ENCODE results near the gene PHETA2.

Gene PHETA2, protein sequence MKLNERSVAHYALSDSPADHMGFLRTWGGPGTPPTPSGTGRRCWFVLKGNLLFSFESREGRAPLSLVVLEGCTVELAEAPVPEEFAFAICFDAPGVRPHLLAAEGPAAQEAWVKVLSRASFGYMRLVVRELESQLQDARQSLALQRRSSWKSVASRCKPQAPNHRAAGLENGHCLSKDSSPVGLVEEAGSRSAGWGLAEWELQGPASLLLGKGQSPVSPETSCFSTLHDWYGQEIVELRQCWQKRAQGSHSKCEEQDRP

DNA sequence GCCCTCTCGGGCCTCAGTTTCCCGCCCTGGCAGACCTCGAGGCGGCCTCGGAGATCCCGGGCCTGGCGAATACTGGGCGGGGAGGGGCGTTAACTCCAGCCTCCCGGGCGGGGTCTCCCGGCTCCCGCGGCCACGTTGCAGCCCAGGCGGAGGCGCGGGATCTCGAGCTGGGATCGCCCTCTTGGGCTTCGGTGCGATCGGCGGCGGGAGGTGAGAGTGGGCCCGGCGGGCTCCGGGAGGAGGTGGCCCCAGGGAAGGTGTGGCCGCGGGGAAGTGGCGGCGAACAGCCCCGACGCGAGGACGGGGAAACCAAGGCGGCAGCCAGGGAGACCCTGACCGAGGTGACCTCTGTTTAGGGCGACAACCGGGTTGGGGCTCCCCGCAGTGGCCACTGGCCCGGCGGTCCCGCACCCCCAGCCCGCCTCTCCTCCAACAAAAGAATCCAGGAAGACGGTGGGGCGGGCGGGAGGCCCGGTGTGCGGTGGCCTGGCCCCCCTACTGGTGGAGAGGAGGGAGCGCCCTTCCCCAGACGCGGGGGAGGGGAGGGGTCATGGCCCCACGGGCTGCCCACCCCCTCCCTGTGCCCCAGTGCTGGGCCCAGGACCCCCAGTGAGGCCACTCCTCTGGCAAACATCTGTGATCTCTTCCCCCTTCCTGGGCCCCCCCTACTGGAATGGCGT, at the start of gene PHETA2:
Gene PHETA2 (plus strand): TSS at position 117 of the 680 bp plus-strand sequence. CDS start 3,046 bp downstream, outside the sequence.
- H3K36me3 ChIP-seq (ENCODE audit: control insufficient read depth, insufficient read depth, low read length) = peaks cover 5% of the 10 kb centered on the region
- H3K9ac ChIP-seq (ENCODE audit: low read depth, low read length) = no peak within 1 kb of the TSS
- H3K9me3 ChIP-seq (ENCODE audit: control insufficient read depth, insufficient read depth, low read length) = no peaks in the 10 kb centered on the region
- H3K4me1 ChIP-seq (ENCODE audit: control insufficient read depth, insufficient read depth, low read length) = peaks cover 13% of the 10 kb centered on the region
- peak within 1 kb of the TSS; percentile 49 for H3K4me3 ChIP-seq (ENCODE audit: low read depth, low read length)
- H3K27me3 ChIP-seq (ENCODE audit: control insufficient read depth, insufficient read depth, low read length) = peaks cover 6% of the 10 kb centered on the region

DNA sequence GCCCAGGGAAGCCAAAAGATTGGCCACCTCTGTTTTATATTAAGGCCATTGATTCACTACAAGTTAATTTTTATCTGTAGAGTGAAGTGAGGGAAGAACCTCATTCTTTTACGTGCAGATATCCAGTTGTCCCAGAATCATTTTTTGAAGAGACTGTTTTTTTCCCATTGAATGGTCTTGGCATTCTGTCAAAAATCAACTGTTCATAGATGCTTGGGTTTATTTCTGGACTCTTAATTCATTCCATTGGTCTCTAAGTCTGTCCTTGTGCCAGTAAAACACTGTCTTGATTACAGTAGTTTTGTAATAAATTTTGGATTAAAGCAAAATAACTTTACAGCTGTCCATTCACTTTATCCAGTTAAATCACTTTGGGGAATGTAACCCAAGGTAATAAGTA, 48.6 kb upstream of the PHETA2 start:
- Histone ChIP-seq H3K9me3 (ENCODE audit: control insufficient read depth, insufficient read depth, low read length) (no peaks in the 10 kb centered on the region), H3K27me3 (ENCODE audit: control insufficient read depth, insufficient read depth, low read length) (no peaks in the 10 kb centered on the region), H3K4me1 (ENCODE audit: control insufficient read depth, insufficient read depth, low read length) (no peaks in the 10 kb centered on the region), H3K4me3 (ENCODE audit: low read depth, low read length) (no peak overlapping the region), H3K36me3 (ENCODE audit: control insufficient read depth, insufficient read depth, low read length) (no peaks in the 10 kb centered on the region), H3K9ac (ENCODE audit: low read depth, low read length) (no peak overlapping the region)

DNA sequence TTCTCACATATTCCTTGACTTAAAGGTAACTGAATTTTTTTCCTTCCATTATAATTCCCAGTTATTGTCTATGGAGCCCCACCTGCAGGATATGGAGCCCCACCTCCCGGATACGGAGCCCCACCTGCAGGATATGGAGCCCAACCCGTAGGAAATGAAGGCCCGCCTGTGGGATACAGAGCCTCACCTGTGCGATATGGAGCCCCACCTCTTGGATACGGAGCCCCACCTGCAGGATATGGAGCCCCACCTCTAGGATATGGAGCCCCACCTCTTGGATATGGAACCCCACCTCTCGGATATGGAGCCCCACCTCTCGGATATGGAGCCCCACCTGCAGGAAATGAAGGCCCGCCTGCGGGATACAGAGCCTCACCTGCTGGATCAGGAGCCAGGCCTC, 47.3 kb upstream of the PHETA2 start:
- Histone ChIP-seq H3K4me3 (ENCODE audit: low read depth, low read length) (no peak overlapping the region), H3K9ac (ENCODE audit: low read depth, low read length) (no peak overlapping the region), H3K27me3 (ENCODE audit: control insufficient read depth, insufficient read depth, low read length) (no peaks in the 10 kb centered on the region), H3K36me3 (ENCODE audit: control insufficient read depth, insufficient read depth, low read length) (no peaks in the 10 kb centered on the region), H3K9me3 (ENCODE audit: control insufficient read depth, insufficient read depth, low read length) (no peaks in the 10 kb centered on the region), H3K4me1 (ENCODE audit: control insufficient read depth, insufficient read depth, low read length) (no peaks in the 10 kb centered on the region)

DNA sequence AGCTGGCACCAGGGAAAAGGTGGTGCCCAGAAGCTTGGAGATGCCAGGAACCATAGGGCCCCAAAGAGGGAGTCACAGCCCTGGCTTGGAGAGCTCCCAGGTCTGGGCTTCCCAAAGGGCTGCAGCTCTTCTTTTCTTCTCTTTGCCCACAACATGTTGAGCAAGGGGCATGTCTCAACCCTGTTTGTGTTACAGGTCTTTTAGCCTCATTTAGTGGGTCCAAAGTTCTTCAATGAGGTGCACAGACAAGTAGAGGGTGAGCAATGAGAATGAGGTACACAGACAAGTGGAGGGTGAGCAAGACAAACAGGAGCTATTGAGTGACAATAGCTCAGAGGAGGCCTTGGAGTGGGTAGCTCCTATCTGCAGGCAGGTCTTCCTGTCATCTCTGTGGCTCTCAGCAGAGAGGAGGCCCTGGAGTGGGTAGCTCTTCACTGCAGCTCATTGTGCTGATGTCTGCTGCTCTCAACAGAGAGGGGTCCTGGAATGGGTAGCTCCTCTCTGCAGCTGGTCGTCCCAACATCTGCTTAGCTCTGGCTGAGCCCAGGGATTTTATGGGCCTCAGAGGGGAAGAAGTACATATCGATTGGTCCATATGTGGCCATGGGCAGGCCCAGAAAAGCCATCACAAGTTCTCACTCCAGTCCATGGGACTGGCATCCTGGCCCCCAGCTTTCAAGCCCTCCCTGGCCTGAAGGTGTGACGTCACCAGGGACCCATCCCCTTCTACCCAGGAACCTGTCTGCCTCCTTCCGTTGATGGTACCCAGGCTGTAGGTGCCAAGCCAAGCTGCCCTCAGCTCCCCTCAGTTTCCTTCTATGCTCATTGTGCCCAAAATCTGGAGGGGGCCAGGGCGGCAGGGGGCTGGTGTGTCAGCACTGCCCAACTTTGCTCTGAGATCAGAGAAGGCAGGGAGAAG, 40.5 kb upstream of the PHETA2 start:
- H3K36me3 ChIP-seq (ENCODE audit: control insufficient read depth, insufficient read depth, low read length) = no peaks in the 10 kb centered on the region
- H3K9ac ChIP-seq (ENCODE audit: low read depth, low read length) = no peak overlapping the region
- no peaks in the 10 kb centered on the region for H3K4me1 ChIP-seq (ENCODE audit: control insufficient read depth, insufficient read depth, low read length)
- H3K4me3 ChIP-seq (ENCODE audit: low read depth, low read length) = no peak overlapping the region
- no peaks in the 10 kb centered on the region for H3K9me3 ChIP-seq (ENCODE audit: control insufficient read depth, insufficient read depth, low read length)
- H3K27me3 ChIP-seq (ENCODE audit: control insufficient read depth, insufficient read depth, low read length) = no peaks in the 10 kb centered on the region

DNA sequence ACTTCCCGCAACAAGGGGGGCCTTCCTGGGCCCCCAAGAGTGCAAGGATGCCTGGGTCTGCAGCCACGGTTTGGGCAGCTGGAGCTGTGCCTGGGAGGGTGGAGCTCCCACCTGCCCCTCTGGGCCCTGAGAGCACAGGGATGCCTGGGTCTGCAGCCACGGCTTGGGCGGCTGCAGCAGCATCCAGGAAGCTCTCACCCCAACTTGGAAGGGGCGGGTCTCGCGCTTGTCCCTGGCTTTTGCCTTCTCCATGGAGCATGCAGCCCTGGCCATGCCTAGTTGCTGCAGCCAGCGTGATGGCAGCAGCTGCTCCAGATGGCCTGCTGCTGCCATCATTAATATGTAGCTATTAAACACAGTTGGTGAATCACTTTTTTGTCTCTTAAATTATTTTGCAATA, 38.8 kb upstream of the PHETA2 start:
- H3K27me3 ChIP-seq (ENCODE audit: control insufficient read depth, insufficient read depth, low read length) = no peaks in the 10 kb centered on the region
- H3K4me3 ChIP-seq (ENCODE audit: low read depth, low read length) = no peak overlapping the region
- H3K36me3 ChIP-seq (ENCODE audit: control insufficient read depth, insufficient read depth, low read length) = no peaks in the 10 kb centered on the region
- no peaks in the 10 kb centered on the region for H3K4me1 ChIP-seq (ENCODE audit: control insufficient read depth, insufficient read depth, low read length)
- no peak overlapping the region for H3K9ac ChIP-seq (ENCODE audit: low read depth, low read length)
- H3K9me3 ChIP-seq (ENCODE audit: control insufficient read depth, insufficient read depth, low read length) = no peaks in the 10 kb centered on the region

DNA sequence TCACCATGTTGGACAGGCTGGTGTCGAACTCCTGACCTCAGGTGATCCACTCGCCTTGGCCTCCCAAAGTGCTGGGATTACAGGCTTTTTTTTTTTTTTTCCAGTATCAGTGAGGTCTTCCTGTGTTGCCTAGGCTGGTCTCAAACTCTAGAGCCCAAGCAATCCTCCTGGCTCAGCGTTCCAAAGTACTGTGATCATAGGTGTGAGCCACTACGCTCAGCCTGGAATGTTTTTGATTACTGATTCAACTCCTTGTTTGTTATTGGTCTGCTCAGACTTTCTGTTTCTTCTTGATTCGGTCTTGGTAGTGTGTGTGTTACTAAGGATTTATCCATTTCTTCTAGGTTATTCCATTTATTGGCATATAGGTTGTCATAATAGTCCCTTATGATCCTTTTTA, 34.8 kb upstream of the PHETA2 start:
- Histone ChIP-seq H3K9me3 (ENCODE audit: control insufficient read depth, insufficient read depth, low read length) (no peaks in the 10 kb centered on the region), H3K27me3 (ENCODE audit: control insufficient read depth, insufficient read depth, low read length) (no peaks in the 10 kb centered on the region), H3K36me3 (ENCODE audit: control insufficient read depth, insufficient read depth, low read length) (no peaks in the 10 kb centered on the region), H3K4me1 (ENCODE audit: control insufficient read depth, insufficient read depth, low read length) (no peaks in the 10 kb centered on the region), H3K4me3 (ENCODE audit: low read depth, low read length) (no peak overlapping the region), H3K9ac (ENCODE audit: low read depth, low read length) (no peak overlapping the region)

DNA sequence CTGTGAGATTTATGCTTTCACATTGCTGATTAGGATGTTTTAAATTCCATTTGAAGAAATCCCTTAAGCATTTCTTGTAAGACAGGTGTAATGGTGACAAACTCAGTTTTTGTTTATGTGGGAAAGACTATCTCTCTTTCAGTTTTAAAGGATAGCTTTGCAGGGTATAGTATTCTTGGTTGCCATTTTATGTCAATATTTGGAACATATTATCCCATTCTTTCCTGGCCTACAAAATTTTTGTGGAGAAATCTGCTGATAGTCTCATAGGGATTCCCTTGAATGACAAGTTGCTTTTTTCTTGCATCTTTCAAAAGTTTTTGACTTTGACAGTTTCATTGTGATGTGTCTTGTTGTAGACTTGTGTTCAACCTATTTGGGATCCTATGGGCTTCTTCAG, 32.3 kb upstream of the PHETA2 start:
- no peaks in the 10 kb centered on the region for H3K27me3 ChIP-seq (ENCODE audit: control insufficient read depth, insufficient read depth, low read length)
- no peaks in the 10 kb centered on the region for H3K36me3 ChIP-seq (ENCODE audit: control insufficient read depth, insufficient read depth, low read length)
- no peak overlapping the region for H3K4me3 ChIP-seq (ENCODE audit: low read depth, low read length)
- no peaks in the 10 kb centered on the region for H3K9me3 ChIP-seq (ENCODE audit: control insufficient read depth, insufficient read depth, low read length)
- no peaks in the 10 kb centered on the region for H3K4me1 ChIP-seq (ENCODE audit: control insufficient read depth, insufficient read depth, low read length)
- no peak overlapping the region for H3K9ac ChIP-seq (ENCODE audit: low read depth, low read length)

DNA sequence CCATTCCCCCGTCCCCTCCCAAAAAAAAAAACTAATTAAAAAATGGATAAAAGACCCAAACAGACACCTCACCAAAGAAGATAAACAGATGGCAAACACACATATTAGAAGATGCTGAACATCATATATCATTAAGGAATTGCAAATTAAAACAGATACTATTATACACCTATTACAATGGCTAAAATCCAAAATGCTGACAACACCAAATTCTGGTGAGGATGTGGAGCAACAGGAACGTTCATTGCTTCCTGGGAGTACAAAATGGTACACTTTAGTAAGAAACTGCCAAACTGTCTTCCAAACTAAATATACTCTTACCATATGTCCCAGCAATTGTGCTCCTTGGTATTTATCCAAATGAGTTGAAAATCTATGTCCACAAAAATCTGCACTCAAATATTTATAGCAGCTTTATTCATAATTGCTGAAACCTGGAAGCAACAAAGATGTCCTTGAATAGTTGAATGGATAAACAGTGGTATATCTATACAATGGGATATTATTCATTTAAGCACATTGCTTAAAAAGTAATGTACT, 23.3 kb upstream of the PHETA2 start:
- Histone ChIP-seq H3K36me3 (ENCODE audit: control insufficient read depth, insufficient read depth, low read length) (no peaks in the 10 kb centered on the region), H3K27me3 (ENCODE audit: control insufficient read depth, insufficient read depth, low read length) (no peaks in the 10 kb centered on the region), H3K4me3 (ENCODE audit: low read depth, low read length) (no peak overlapping the region), H3K9ac (ENCODE audit: low read depth, low read length) (no peak overlapping the region), H3K9me3 (ENCODE audit: control insufficient read depth, insufficient read depth, low read length) (no peaks in the 10 kb centered on the region), H3K4me1 (ENCODE audit: control insufficient read depth, insufficient read depth, low read length) (no peaks in the 10 kb centered on the region)

DNA sequence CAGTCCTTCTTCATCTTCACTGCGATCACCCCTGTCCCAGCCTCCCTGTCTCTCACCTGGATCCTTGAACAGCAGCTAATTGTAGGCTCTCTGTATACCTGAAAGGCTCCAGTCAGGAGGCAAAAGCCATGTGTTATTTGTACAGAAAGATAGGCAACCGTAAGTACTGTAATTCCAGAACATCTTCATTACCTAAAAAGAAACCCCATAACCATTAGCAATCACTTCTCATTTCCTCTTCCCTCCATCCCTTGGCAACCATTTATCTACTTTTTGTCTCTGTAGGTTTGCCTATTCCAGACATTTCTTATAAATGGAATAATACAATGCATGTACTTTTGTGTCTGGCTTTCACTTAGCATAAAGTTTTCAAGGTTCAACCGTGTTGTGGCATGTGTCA, 21.3 kb upstream of the PHETA2 start:
- no peak overlapping the region for H3K4me3 ChIP-seq (ENCODE audit: low read depth, low read length)
- no peak overlapping the region for H3K9ac ChIP-seq (ENCODE audit: low read depth, low read length)
- H3K4me1 ChIP-seq (ENCODE audit: control insufficient read depth, insufficient read depth, low read length) = no peaks in the 10 kb centered on the region
- H3K36me3 ChIP-seq (ENCODE audit: control insufficient read depth, insufficient read depth, low read length) = no peaks in the 10 kb centered on the region
- peaks cover 2% of the 10 kb centered on the region for H3K9me3 ChIP-seq (ENCODE audit: control insufficient read depth, insufficient read depth, low read length)
- no peaks in the 10 kb centered on the region for H3K27me3 ChIP-seq (ENCODE audit: control insufficient read depth, insufficient read depth, low read length)

DNA sequence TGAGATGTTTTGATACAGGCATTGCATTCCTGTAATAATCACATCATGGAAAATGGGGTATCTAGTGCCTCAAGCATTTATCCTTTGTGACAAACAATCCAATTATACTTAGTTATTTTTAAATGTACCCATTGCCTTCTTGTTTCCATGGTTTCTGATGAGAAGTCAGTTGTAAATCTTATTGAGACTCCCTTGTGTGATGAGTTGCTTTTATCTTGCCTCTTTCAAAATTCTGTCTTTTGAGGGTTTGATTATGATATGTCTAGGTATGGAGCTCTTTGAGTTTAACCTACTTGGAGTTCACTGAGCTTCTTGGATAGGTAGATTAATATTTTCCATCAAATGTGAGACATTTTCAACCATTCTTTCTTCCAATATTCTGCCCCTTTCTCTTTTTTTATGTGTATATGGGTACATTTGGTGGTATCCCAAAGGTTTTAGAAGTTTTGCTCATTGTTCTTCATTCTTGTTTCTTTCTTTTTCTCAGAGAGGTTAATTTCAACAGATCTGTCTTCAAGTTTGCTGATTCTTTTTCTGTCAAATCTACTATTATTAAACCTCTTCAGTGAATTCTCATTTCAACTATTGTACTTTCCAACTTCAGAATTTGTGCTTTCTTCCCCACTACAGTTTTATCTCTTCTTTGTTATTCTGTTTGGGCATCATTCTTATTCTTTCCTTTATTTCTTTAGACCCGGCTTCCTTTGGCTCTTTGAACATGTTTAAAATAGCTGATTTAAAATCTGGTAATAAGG, 17.1 kb upstream of the PHETA2 start:
- Histone ChIP-seq H3K9ac (ENCODE audit: low read depth, low read length) (no peak overlapping the region), H3K36me3 (ENCODE audit: control insufficient read depth, insufficient read depth, low read length) (peaks cover 19% of the 10 kb centered on the region), H3K27me3 (ENCODE audit: control insufficient read depth, insufficient read depth, low read length) (no peaks in the 10 kb centered on the region), H3K4me1 (ENCODE audit: control insufficient read depth, insufficient read depth, low read length) (no peaks in the 10 kb centered on the region), H3K4me3 (ENCODE audit: low read depth, low read length) (no peak overlapping the region), H3K9me3 (ENCODE audit: control insufficient read depth, insufficient read depth, low read length) (peaks cover 2% of the 10 kb centered on the region)

DNA sequence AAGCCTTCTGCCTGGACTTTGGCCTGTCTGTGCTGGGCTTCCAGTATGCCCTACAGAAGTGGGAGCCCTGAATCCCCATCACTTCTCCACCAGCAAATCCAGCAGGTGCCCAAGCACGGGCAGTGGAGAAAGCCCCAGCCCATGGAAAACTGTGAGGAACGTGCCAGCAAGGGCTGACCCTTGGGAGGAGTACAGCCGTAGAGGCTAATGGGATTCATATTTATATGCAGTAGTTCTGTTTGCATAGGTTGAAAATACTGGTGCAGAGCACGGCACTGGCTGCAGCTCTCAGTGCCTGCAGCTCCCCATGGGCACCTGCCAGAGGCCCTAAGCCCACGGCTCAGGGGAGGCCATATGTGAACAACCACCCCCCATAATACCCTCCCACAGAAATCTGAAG, 13.6 kb upstream of the PHETA2 start:
- H3K4me3 ChIP-seq (ENCODE audit: low read depth, low read length) = no peak overlapping the region
- peaks cover 2% of the 10 kb centered on the region for H3K9me3 ChIP-seq (ENCODE audit: control insufficient read depth, insufficient read depth, low read length)
- peaks cover 6% of the 10 kb centered on the region for H3K4me1 ChIP-seq (ENCODE audit: control insufficient read depth, insufficient read depth, low read length)
- H3K9ac ChIP-seq (ENCODE audit: low read depth, low read length) = no peak overlapping the region
- peaks cover 21% of the 10 kb centered on the region for H3K36me3 ChIP-seq (ENCODE audit: control insufficient read depth, insufficient read depth, low read length)
- H3K27me3 ChIP-seq (ENCODE audit: control insufficient read depth, insufficient read depth, low read length) = no peaks in the 10 kb centered on the region
